Measurements from ENCODE around the gene APOBEC3F. TPM values are rescaled to one million over a fixed set of nuclear protein-coding genes. Genes with fewer than 3 reads are reported as not detected.
"Not testable (repeated sequence)": the region's sequence is repeated elsewhere in the genome, so short reads cannot be mapped to it uniquely, and the experiment has no call there.

Gene APOBEC3F
- polyA plus RNA-seq, 2 of the 4 experiments (the other 2 are of a cell fraction) = 2.9 to 3.3 TPM

DNA sequence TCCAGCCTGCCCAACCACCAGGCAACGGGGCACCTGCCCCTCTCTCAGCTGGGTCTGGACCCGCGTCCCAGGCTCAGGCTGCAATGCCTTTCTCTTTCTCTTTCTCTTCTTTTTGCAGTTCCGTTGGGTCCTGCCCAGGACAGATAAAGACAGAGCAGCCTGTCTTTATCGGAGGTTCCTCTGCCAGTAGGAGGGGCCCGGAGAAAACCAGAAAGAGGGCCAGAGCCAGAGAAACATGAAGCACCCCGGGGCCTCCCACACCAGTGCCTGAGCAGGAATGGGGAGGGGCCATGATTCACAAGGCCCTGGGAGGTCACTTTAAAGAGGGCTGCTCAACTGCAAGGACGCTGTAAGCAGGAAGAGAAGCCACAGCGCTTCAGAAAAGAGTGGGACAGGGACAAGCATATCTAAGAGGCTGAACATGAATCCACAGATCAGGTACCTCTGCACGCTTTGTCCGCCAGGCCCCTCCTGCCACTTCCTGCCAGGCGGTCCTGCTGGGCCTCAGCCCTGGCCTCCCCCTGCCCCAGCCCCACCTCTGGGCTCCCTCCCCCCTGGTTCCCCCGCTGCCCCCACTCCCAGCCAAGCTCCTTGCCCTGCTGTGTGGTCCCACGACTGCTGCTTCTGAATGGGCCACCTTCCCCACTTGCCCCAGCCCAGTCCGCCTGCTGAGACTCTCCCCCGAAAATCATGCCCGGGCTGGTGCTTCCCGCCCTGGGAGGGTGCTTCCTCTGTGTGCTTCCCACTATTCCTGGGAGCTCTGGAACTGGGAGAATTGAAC is 26.5 kb upstream of the APOBEC3F start, which contains the start of gene APOBEC3C:
Gene APOBEC3C, plus strand, starts transcription at position 316 of the 781 bp plus-strand sequence. Its CDS starts 106 bp downstream, at position 422.
- ATAC-seq (peak; percentile 95 to 98), FAIRE-seq (no peak), DNase-seq (ENCODE audit: low read depth in 1 of 2, low spot score in 1 of 2) (peak; percentile 58 to 80)
- Histone ChIP-seq H3K4me1 (peaks cover 13% of the 10 kb centered on the region), H3K9me3 (no peaks in the 10 kb centered on the region), H3K4me3 (peak within 1 kb of the TSS; percentile 66), H3K4me2 (peak within 1 kb of the TSS; percentile 96), H3K27ac (peak within 1 kb of the TSS; percentile 85 to 98)
- ChIA-PET POLR2A (no interaction called here), CTCF (interaction anchor here (1.1 to 2.2 kb wide), 3 partner anchors 10 to 246 kb away, joined by 4 to 14 read pairs (median 5); no protein-coding TSS in a partner anchor)
- 6% methylated on average over 5 of the region's 18 CpGs for WGBS (ENCODE audit: missing lambda C conversion rate)
- TF ChIP-seq RAD21 (conservative IDR thresholded peaks at IDR 0.05 in 1 of 2, IDR thresholded peaks at IDR 0.05 in 1 of 2) (0 out of 5 replicates have a peak, but pooled peaks of 1 of the 2 experiments have one; percentile 14), FOSL2 (IDR thresholded peaks at IDR 0.05) (no peak), FOSL2 (CRISPR knock-in tag; IDR thresholded peaks at IDR 0.05) (peak; percentile 12; the same call in 1 of the 2 replicates), PHF8 (IDR thresholded peaks at IDR 0.05; ENCODE audit: borderline replicate concordance, low read depth) (peak; percentile 28; the same call in 1 of the 2 replicates), JUN (IDR thresholded peaks at IDR 0.05) (peak in 1 of 2 experiments; percentile 57; a peak in 2 of 5 replicates), HDAC2 (IDR thresholded peaks at IDR 0.05) (no peak), POLR2A (IDR thresholded peaks at IDR 0.05; ENCODE audit: low read length) (peak; percentile 51)
- TF ChIP-seq, protein P1, sequence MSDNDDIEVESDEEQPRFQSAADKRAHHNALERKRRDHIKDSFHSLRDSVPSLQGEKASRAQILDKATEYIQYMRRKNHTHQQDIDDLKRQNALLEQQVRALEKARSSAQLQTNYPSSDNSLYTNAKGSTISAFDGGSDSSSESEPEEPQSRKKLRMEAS (IDR thresholded peaks at IDR 0.05) = no peak

DNA sequence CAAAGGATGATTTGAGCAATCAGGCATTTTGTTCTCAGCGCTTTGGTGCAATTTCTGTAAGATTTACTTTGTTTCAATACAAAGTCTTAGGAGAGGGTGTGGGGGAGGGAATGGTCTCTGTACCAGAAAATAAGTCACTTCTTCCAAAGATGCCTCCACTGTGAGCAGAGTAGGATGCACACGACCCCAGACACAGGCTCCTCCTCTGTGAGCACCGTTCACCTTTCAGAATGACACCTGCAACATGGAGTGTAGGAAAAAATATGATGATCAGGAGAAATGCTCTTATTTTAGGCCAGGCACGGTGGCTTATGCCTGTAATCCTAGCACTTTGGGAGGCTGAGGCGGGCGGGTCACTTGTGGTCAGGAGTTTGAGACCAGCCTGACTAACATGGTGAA is 25.9 kb upstream of the APOBEC3F start:
- peak in 1 of 2 experiments; percentile 45; a peak in 3 of 6 replicates for ATAC-seq

DNA sequence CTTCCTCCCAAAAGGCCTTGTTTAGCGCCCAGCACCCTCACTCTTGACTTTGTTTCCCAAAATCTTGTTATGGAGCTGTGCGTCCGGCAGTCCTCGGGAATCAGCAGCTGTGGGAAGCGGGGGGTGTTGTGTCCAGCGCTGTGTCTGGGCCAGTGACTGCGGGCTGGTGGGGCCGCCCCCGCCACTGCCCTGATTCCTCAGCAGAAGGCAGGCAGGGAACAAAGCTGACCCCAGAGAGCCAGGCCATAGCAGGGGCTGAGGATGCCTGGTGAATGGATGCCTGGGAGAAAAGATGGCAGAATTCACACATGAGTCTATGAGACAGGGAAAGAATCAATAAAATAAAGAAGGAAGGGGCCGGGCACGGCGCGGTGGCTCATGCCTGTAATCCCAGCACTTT is 24.1 kb upstream of the APOBEC3F start:
- POLR2A ChIA-PET = no interaction called here
- no peaks in the 10 kb centered on the region for H3K9me3 ChIP-seq
- ATAC-seq = no peak

More for the DNA sequence above, 25.9 kb upstream of the APOBEC3F start:
- FAIRE-seq; DNase-seq (ENCODE audit: low read depth in 1 of 2, low spot score in 1 of 2); POLR2A ChIA-PET; H3K9me3 ChIP-seq: not testable (repeated sequence)
- CTCF ChIA-PET = interaction anchor here (1.7 to 2.2 kb wide), 2 partner anchors 107 to 246 kb away, joined by 4 to 5 read pairs; no protein-coding TSS in a partner anchor
- Histone ChIP-seq H3K27ac (peak overlapping the region; percentile 85 to 98), H3K4me3 (peak overlapping the region; percentile 66), H3K4me2 (peak overlapping the region; percentile 96), H3K4me1 (peaks cover 13% of the 10 kb centered on the region)
- WGBS (ENCODE audit: missing lambda C conversion rate) = 36% methylated on average over 6 of the region's 6 CpGs

More for the DNA sequence above, 24.1 kb upstream of the APOBEC3F start:
- FAIRE-seq (no peak), DNase-seq (ENCODE audit: low read depth in 1 of 2, low spot score in 1 of 2) (no peak)
- Histone ChIP-seq H3K4me1 (peaks cover 13% of the 10 kb centered on the region), H3K4me3 (no peak overlapping the region), H3K27ac (no peak overlapping the region), H3K4me2 (no peak overlapping the region)
- 95% methylated on average over 13 of the region's 13 CpGs for WGBS (ENCODE audit: missing lambda C conversion rate)
- TF ChIP-seq KDM5A (IDR thresholded peaks at IDR 0.05) (no peak), TP53 (CRISPR knock-in tag; IDR thresholded peaks at IDR 0.05) (no peak), POLR2A (IDR thresholded peaks at IDR 0.05; ENCODE audit: low read length) (no peak), FOSL2 (IDR thresholded peaks at IDR 0.05) (no peak), FOSL2 (CRISPR knock-in tag; IDR thresholded peaks at IDR 0.05) (no peak), HEYL (CRISPR knock-in tag; IDR thresholded peaks at IDR 0.05) (no peak), MYC (IDR thresholded peaks at IDR 0.05; ENCODE audit: borderline replicate concordance, low read length) (no peak), NR3C1 (IDR thresholded peaks at IDR 0.05) (no peak), FOSB (CRISPR knock-in tag; IDR thresholded peaks at IDR 0.05) (no peak), CHD2 (IDR thresholded peaks at IDR 0.05; ENCODE audit: low read length, partially characterized antibody) (no peak), POLR2AphosphoS2 (conservative IDR thresholded peaks at IDR 0.05; ENCODE audit: low read length) (no peak), EHF (CRISPR knock-in tag; IDR thresholded peaks at IDR 0.05) (no peak), MAZ (IDR thresholded peaks at IDR 0.05; ENCODE audit: borderline replicate concordance, low read depth, low read length) (no peak), EP300 (IDR thresholded peaks at IDR 0.05) (no peak), FOXS1 (CRISPR knock-in tag; IDR thresholded peaks at IDR 0.05) (no peak), NFE2L2 (conservative IDR thresholded peaks at IDR 0.05; ENCODE audit: low read length) (no peak)
- TF ChIP-seq, protein P1 (IDR thresholded peaks at IDR 0.05) = no peak
- TF ChIP-seq, protein P2, sequence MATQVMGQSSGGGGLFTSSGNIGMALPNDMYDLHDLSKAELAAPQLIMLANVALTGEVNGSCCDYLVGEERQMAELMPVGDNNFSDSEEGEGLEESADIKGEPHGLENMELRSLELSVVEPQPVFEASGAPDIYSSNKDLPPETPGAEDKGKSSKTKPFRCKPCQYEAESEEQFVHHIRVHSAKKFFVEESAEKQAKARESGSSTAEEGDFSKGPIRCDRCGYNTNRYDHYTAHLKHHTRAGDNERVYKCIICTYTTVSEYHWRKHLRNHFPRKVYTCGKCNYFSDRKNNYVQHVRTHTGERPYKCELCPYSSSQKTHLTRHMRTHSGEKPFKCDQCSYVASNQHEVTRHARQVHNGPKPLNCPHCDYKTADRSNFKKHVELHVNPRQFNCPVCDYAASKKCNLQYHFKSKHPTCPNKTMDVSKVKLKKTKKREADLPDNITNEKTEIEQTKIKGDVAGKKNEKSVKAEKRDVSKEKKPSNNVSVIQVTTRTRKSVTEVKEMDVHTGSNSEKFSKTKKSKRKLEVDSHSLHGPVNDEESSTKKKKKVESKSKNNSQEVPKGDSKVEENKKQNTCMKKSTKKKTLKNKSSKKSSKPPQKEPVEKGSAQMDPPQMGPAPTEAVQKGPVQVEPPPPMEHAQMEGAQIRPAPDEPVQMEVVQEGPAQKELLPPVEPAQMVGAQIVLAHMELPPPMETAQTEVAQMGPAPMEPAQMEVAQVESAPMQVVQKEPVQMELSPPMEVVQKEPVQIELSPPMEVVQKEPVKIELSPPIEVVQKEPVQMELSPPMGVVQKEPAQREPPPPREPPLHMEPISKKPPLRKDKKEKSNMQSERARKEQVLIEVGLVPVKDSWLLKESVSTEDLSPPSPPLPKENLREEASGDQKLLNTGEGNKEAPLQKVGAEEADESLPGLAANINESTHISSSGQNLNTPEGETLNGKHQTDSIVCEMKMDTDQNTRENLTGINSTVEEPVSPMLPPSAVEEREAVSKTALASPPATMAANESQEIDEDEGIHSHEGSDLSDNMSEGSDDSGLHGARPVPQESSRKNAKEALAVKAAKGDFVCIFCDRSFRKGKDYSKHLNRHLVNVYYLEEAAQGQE (IDR thresholded peaks at IDR 0.05) = no peak
- TF ChIP-seq, protein P3, sequence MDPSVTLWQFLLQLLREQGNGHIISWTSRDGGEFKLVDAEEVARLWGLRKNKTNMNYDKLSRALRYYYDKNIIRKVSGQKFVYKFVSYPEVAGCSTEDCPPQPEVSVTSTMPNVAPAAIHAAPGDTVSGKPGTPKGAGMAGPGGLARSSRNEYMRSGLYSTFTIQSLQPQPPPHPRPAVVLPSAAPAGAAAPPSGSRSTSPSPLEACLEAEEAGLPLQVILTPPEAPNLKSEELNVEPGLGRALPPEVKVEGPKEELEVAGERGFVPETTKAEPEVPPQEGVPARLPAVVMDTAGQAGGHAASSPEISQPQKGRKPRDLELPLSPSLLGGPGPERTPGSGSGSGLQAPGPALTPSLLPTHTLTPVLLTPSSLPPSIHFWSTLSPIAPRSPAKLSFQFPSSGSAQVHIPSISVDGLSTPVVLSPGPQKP (IDR thresholded peaks at IDR 0.05; ENCODE audit: low read depth, low read length) = no peak
- TF ChIP-seq, protein P4, sequence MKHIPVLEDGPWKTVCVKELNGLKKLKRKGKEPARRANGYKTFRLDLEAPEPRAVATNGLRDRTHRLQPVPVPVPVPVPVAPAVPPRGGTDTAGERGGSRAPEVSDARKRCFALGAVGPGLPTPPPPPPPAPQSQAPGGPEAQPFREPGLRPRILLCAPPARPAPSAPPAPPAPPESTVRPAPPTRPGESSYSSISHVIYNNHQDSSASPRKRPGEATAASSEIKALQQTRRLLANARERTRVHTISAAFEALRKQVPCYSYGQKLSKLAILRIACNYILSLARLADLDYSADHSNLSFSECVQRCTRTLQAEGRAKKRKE (CRISPR knock-in tag; IDR thresholded peaks at IDR 0.05; ENCODE audit: low read depth) = no peak
- TF ChIP-seq, protein P5, sequence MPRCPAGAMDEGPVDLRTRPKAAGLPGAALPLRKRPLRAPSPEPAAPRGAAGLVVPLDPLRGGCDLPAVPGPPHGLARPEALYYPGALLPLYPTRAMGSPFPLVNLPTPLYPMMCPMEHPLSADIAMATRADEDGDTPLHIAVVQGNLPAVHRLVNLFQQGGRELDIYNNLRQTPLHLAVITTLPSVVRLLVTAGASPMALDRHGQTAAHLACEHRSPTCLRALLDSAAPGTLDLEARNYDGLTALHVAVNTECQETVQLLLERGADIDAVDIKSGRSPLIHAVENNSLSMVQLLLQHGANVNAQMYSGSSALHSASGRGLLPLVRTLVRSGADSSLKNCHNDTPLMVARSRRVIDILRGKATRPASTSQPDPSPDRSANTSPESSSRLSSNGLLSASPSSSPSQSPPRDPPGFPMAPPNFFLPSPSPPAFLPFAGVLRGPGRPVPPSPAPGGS (IDR thresholded peaks at IDR 0.05) = no peak
- CTCF ChIA-PET = interaction anchor here (2.2 kb wide), 1 partner anchor 248 kb away, joined by 5 read pairs; no protein-coding TSS in a partner anchor
